ENCODE results near the gene FAM120AOS. TPM values are rescaled to one million over a fixed set of nuclear protein-coding genes. Genes with fewer than 3 reads are reported as not detected.

The FAM120AOS gene

Small RNAs within 50 kb of the gene (small RNA-seq; reads per million reads assigned to genes)
- not detected for gene RF00019 (ENCODE audit: insufficient read depth)

Data from mesendoderm (in vitro differentiated cells).